ENCODE data around the gene KLHDC4.

GRCh38 chr16:87675111-87675719 is 90.6 kb downstream of the KLHDC4 start:
- TF ChIP-seq DPF2 (IDR thresholded peaks at IDR 0.05) (no peak), CEBPB (IDR thresholded peaks at IDR 0.05; ENCODE audit: borderline replicate concordance in 1 of 2, low read depth in 2 of 2, low read length in 2 of 2) (no peak), CTCF (IDR thresholded peaks at IDR 0.05 in 2 of 3, conservative IDR thresholded peaks at IDR 0.05 in 1 of 3; ENCODE audit: control insufficient read depth in 2 of 3, extremely low read depth in 1 of 3, insufficient read depth in 1 of 3, low read depth in 3 of 3, low read length in 3 of 3) (no peak), ESRRA (IDR thresholded peaks at IDR 0.05; ENCODE audit: low read length) (no peak), POLR2AphosphoS2 (IDR thresholded peaks at IDR 0.05; ENCODE audit: low read depth, low read length) (no peak), EP300 (IDR thresholded peaks at IDR 0.05; ENCODE audit: borderline replicate concordance in 1 of 2, control insufficient read depth in 1 of 2, low read depth in 2 of 2, low read length in 2 of 2) (no peak), POU2F2 (IDR thresholded peaks at IDR 0.05; ENCODE audit: borderline replicate concordance, low read depth, low read length) (no peak), PKNOX1 (IDR thresholded peaks at IDR 0.05) (no peak), BHLHE40 (IDR thresholded peaks at IDR 0.05; ENCODE audit: borderline replicate concordance in 1 of 2, low read depth in 2 of 2, low read length in 1 of 2) (no peak), EZH2 (IDR thresholded peaks at IDR 0.05; ENCODE audit: borderline replicate concordance, control insufficient read depth, low read depth, low read length) (no peak)

All from GM12878 (cell line).